ENCODE measurements around the gene HIP1R. TPM values are rescaled to one million over a fixed set of nuclear protein-coding genes. Genes with fewer than 3 reads are reported as not detected.

The HIP1R gene
- total and polyA plus RNA-seq, 2 of the 13 experiments (the other 11 are each of a cell fraction or from before 2014, with no cell fraction given): 18.4 to 25.5 TPM

DNA sequence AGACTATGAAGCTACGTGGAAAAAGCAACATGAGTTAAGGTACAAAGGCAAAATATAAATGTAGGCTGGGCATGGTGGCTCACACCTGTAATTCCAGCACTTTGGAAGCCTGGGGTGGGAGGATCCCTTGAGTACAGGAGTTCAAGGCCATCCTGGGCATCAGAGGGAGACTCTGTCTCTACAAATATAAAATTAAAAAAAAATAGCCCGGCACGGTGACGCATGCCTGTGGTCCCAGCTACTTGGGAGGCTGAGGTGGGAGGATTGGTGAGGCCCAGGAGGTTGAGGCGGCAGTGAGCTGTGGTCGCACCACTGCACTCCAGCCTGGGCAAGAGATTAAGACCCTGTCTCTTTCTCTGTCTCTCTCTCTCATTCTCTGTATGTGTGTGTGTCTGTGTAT lies 64.6 kb downstream of the HIP1R start (continued):
- TF ChIP-seq, protein P1, sequence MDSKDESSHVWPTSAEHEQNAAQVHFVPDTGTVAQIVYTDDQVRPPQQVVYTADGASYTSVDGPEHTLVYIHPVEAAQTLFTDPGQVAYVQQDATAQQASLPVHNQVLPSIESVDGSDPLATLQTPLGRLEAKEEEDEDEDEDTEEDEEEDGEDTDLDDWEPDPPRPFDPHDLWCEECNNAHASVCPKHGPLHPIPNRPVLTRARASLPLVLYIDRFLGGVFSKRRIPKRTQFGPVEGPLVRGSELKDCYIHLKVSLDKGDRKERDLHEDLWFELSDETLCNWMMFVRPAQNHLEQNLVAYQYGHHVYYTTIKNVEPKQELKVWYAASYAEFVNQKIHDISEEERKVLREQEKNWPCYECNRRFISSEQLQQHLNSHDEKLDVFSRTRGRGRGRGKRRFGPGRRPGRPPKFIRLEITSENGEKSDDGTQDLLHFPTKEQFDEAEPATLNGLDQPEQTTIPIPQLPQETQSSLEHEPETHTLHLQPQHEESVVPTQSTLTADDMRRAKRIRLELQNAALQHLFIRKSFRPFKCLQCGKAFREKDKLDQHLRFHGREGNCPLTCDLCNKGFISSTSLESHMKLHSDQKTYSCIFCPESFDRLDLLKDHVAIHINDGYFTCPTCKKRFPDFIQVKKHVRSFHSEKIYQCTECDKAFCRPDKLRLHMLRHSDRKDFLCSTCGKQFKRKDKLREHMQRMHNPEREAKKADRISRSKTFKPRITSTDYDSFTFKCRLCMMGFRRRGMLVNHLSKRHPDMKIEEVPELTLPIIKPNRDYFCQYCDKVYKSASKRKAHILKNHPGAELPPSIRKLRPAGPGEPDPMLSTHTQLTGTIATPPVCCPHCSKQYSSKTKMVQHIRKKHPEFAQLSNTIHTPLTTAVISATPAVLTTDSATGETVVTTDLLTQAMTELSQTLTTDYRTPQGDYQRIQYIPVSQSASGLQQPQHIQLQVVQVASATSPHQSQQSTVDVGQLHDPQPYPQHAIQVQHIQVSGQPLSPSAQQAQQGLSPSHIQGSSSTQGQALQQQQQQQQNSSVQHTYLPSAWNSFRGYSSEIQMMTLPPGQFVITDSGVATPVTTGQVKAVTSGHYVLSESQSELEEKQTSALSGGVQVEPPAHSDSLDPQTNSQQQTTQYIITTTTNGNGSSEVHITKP (CRISPR knock-in tag; IDR thresholded peaks at IDR 0.05; ENCODE audit: low read depth): no peak
- TF ChIP-seq ZNF468 (CRISPR knock-in tag; IDR thresholded peaks at IDR 0.05): no peak
- TF ChIP-seq, protein P2, sequence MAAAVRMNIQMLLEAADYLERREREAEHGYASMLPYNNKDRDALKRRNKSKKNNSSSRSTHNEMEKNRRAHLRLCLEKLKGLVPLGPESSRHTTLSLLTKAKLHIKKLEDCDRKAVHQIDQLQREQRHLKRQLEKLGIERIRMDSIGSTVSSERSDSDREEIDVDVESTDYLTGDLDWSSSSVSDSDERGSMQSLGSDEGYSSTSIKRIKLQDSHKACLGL (CRISPR knock-in tag; IDR thresholded peaks at IDR 0.05): no peak
- TF ChIP-seq NCOA5 (CRISPR knock-in tag; IDR thresholded peaks at IDR 0.05): no peak
- TF ChIP-seq, protein P3, sequence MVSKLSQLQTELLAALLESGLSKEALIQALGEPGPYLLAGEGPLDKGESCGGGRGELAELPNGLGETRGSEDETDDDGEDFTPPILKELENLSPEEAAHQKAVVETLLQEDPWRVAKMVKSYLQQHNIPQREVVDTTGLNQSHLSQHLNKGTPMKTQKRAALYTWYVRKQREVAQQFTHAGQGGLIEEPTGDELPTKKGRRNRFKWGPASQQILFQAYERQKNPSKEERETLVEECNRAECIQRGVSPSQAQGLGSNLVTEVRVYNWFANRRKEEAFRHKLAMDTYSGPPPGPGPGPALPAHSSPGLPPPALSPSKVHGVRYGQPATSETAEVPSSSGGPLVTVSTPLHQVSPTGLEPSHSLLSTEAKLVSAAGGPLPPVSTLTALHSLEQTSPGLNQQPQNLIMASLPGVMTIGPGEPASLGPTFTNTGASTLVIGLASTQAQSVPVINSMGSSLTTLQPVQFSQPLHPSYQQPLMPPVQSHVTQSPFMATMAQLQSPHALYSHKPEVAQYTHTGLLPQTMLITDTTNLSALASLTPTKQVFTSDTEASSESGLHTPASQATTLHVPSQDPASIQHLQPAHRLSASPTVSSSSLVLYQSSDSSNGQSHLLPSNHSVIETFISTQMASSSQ (IDR thresholded peaks at IDR 0.05; ENCODE audit: low read depth): no peak
- TF ChIP-seq, protein P3 (CRISPR knock-in tag; IDR thresholded peaks at IDR 0.05; ENCODE audit: borderline replicate concordance): no peak
- TF ChIP-seq ZNF646 (CRISPR knock-in tag; IDR thresholded peaks at IDR 0.05): peak; percentile 74
- no peak for TF ChIP-seq NR0B2 (CRISPR knock-in tag; IDR thresholded peaks at IDR 0.05)
- TF ChIP-seq ZNF431 (CRISPR knock-in tag; IDR thresholded peaks at IDR 0.05; ENCODE audit: borderline replicate concordance, low read depth): no peak
- no peak for TF ChIP-seq ZNF354B (CRISPR knock-in tag; IDR thresholded peaks at IDR 0.05)
- TF ChIP-seq NCOR1 (IDR thresholded peaks at IDR 0.05; ENCODE audit: borderline replicate concordance, low read length): no peak; the same call in 1 of the 2 replicates
- TF ChIP-seq RARG (CRISPR knock-in tag; IDR thresholded peaks at IDR 0.05; ENCODE audit: low read depth): no peak
- TF ChIP-seq NR2F6 (IDR thresholded peaks at IDR 0.05): no peak
- TF ChIP-seq NR2F6 (CRISPR knock-in tag; IDR thresholded peaks at IDR 0.05): 0 out of 2 replicates have a peak, but pooled peaks have one; percentile 8
- no peak for TF ChIP-seq SALL2 (CRISPR knock-in tag; IDR thresholded peaks at IDR 0.05)

All from HepG2 (cell line).